AG04450 (cell line): ENCODE data around the gene CSTPP1. TPM values are rescaled to one million over a fixed set of nuclear protein-coding genes. Genes with fewer than 3 reads are reported as not detected.
A peak's percentile ranks its signal among the peaks of the same experiment; 100 is the strongest.
"Not testable (repeated sequence)": the region's sequence is repeated elsewhere in the genome, so short reads cannot be mapped to it uniquely, and the experiment has no call there.

Experiments used
- CTCF ChIA-PET: fragments of 300-600, 350-600 bp; formaldehyde crosslinking; extraction: SDS; loops from one replicate; lab custom pipeline; 2022; ENCODE audit warnings: antibody characterized with exemption, inconsistent platforms; lab: Charles Lee
- POLR2A ChIA-PET: fragments of 350-600 bp; formaldehyde crosslinking; extraction: SDS; loops from one replicate; lab custom pipeline; 2021; ENCODE audit warnings: antibody characterized with exemption, inconsistent platforms; lab: Yijun Ruan, JAX
- DNase-seq: peaks from one replicate; pipeline ENCODE4 v3.0.0-alpha.2; 2011; ENCODE audit warnings: low read depth, low spot score
- H3K27ac ChIP-seq: one replicate; pipeline ENCODE4 v1.5.1; 2012; ENCODE audit warnings: low read depth, low read length, control low read depth
- H3K27me3 ChIP-seq: one replicate; pipeline ENCODE4 v1.6.0; 2012; ENCODE audit warnings: low read length; ENCODE audit not compliant: control insufficient read depth, insufficient read depth
- H3K4me3 ChIP-seq: 2 replicates; pipeline ENCODE4 v1.5.1; 2011; ENCODE audit warnings: mild to moderate bottlenecking, low read depth, low read length, control low read depth
- H3K9me3 ChIP-seq: 2 replicates; pipeline ENCODE4 v1.5.1; 2012; ENCODE audit warnings: low read length; ENCODE audit not compliant: control insufficient read depth, insufficient read depth
- CTCF ChIP-seq: IDR thresholded peaks from 2 replicates; pipeline ENCODE4 v1.5.1; 2011; ENCODE audit warnings: low read depth, low read length, control low read depth, inconsistent platforms
- polyA plus RNA-seq: library from polyadenylated mRNA; depleted of rRNA; stranded (reverse); fragments of >200 nt; gene quantifications from 2 replicates; pipeline ENCODE4 v1.2.3, GENCODE V29; 2011

Gene CSTPP1
- polyA plus RNA-seq, 1 experiment = 30.2 TPM

GRCh38 chr11:47071791-47072261 lies 135.3 kb downstream of the CSTPP1 start:
- POLR2A ChIA-PET = no interaction called here
- Histone ChIP-seq H3K9me3 (no peaks in the 10 kb centered on the region), H3K27ac (no peak overlapping the region), H3K4me3 (no peak overlapping the region), H3K27me3 (no peaks in the 10 kb centered on the region)
- no peak for DNase-seq
- TF ChIP-seq CTCF = no peak
- CTCF ChIA-PET = interaction anchor here (0.8 to 1.5 kb wide), 3 partner anchors 26 to 81 kb away, joined by 3 to 7 read pairs (median 3); no protein-coding TSS in a partner anchor

GRCh38 chr11:47078751-47079521 lies 142.4 kb downstream of the CSTPP1 start:
- no peak overlapping the region for H3K27ac ChIP-seq
- H3K4me3 ChIP-seq = no peak overlapping the region
- no peaks in the 10 kb centered on the region for H3K27me3 ChIP-seq
- no peaks in the 10 kb centered on the region for H3K9me3 ChIP-seq
- DNase-seq = no peak
- ChIA-PET POLR2A (no interaction called here), CTCF (no interaction called here)
- no peak for TF ChIP-seq CTCF

- H3K4me3 ChIP-seq, H3K27me3 ChIP-seq, H3K27ac ChIP-seq, DNase-seq, H3K9me3 ChIP-seq, POLR2A ChIA-PET: not testable (repeated sequence)
- CTCF ChIA-PET = interaction anchor here (0.6 kb wide), 1 partner anchor 189 kb away, joined by 4 read pairs; no protein-coding TSS in a partner anchor
Observed at GRCh38 chr11:47080775-47081174, 144.2 kb downstream of the CSTPP1 start.

GRCh38 chr11:47083913-47084312 lies 147.4 kb downstream of the CSTPP1 start:
- no peak for TF ChIP-seq CTCF
- no peaks in the 10 kb centered on the region for H3K9me3 ChIP-seq
- no peak overlapping the region for H3K27ac ChIP-seq
- H3K27me3 ChIP-seq = no peaks in the 10 kb centered on the region
- ChIA-PET POLR2A (no interaction called here), CTCF (no interaction called here)
- no peak overlapping the region for H3K4me3 ChIP-seq
- DNase-seq = peak; percentile 20

GRCh38 chr11:47087801-47088200 lies 151.2 kb downstream of the CSTPP1 start:
- Histone ChIP-seq H3K27me3 (no peaks in the 10 kb centered on the region), H3K4me3 (no peak overlapping the region), H3K27ac (no peak overlapping the region), H3K9me3 (no peaks in the 10 kb centered on the region)
- CTCF ChIA-PET = interaction anchor here (0.5 kb wide), 1 partner anchor 11 kb away, joined by 9 read pairs; no protein-coding TSS in a partner anchor
- POLR2A ChIA-PET = no interaction called here
- TF ChIP-seq CTCF = no peak
- no peak for DNase-seq
